HL-60 (cell line): Measurements from ENCODE around the gene THEM5.

Source experiments
- DNase-seq, 2 experiments: peaks; one replicate each; pipeline ENCODE4 v3.0.0-alpha.2; 2010 to 2020; ENCODE audit warnings: low read depth in 1 of 2, low spot score in 1 of 2
- H3K27ac ChIP-seq: fragments of 250-450 bp; sonication (Bioruptor Pico); replicated peaks from 2 replicates; pipeline ENCODE4 v1.5.1; 2020; ENCODE audit warnings: mild to moderate bottlenecking, moderate library complexity
- H3K27me3 ChIP-seq: fragments of 250-450 bp; sonication (Bioruptor Pico); 2 replicates; pipeline ENCODE4 v1.5.1; 2021; ENCODE audit warnings: mild to moderate bottlenecking, moderate library complexity; ENCODE audit not compliant: insufficient read depth, poor library complexity, severe bottlenecking
- H3K4me3 ChIP-seq: replicated peaks from 2 replicates; pipeline ENCODE4 v1.5.1; 2011; ENCODE audit warnings: mild to moderate bottlenecking, control low read depth, low read length; ENCODE audit not compliant: insufficient read depth
- GABPA ChIP-seq: IDR thresholded peaks from 2 replicates; pipeline ENCODE4 v1.6.1; 2012; ENCODE audit warnings: low read depth
- POLR2AphosphoS5 ChIP-seq: IDR thresholded peaks from 2 replicates; pipeline ENCODE4 v1.6.1; 2012; ENCODE audit warnings: low read depth
- SPI1 ChIP-seq: IDR thresholded peaks from 2 replicates; pipeline ENCODE4 v1.6.1; 2012; ENCODE audit warnings: low read depth, mild to moderate bottlenecking, borderline replicate concordance
- TF ChIP-seq, protein P1 (sequence below): IDR thresholded peaks from 2 replicates; pipeline ENCODE4 v1.6.1; 2012; ENCODE audit warnings: low read depth; ENCODE audit not compliant: insufficient replicate concordance
- TF ChIP-seq, protein P2 (sequence below): IDR thresholded peaks from one replicate; pipeline ENCODE4 v1.5.1; 2011; ENCODE audit warnings: low read length, control low read depth, inconsistent platforms; ENCODE audit not compliant: insufficient read depth

The THEM5 gene

DNA sequence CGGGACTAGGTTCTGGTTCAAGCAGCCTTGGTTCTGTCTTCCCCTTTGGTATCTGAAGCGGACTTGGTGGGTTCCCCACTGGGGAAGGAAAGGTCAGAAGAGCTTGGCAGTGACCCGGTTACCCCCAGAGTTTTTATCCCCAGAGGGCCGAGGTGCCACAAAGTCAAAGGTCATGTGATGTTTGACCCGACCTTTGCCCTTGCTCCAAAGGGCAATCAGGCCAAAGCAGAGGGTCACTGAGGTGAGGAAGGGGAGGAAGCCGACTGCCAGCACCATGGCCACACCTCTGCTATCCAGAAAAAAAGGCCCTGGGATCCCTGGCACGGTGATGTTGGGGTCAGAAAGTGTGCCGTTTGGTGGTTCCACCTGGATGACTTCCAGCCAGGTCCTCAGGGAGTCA lies 52.7 kb downstream of the THEM5 start:
- TF ChIP-seq GABPA (no peak), SPI1 (no peak), POLR2AphosphoS5 (no peak)
- TF ChIP-seq, protein P1, sequence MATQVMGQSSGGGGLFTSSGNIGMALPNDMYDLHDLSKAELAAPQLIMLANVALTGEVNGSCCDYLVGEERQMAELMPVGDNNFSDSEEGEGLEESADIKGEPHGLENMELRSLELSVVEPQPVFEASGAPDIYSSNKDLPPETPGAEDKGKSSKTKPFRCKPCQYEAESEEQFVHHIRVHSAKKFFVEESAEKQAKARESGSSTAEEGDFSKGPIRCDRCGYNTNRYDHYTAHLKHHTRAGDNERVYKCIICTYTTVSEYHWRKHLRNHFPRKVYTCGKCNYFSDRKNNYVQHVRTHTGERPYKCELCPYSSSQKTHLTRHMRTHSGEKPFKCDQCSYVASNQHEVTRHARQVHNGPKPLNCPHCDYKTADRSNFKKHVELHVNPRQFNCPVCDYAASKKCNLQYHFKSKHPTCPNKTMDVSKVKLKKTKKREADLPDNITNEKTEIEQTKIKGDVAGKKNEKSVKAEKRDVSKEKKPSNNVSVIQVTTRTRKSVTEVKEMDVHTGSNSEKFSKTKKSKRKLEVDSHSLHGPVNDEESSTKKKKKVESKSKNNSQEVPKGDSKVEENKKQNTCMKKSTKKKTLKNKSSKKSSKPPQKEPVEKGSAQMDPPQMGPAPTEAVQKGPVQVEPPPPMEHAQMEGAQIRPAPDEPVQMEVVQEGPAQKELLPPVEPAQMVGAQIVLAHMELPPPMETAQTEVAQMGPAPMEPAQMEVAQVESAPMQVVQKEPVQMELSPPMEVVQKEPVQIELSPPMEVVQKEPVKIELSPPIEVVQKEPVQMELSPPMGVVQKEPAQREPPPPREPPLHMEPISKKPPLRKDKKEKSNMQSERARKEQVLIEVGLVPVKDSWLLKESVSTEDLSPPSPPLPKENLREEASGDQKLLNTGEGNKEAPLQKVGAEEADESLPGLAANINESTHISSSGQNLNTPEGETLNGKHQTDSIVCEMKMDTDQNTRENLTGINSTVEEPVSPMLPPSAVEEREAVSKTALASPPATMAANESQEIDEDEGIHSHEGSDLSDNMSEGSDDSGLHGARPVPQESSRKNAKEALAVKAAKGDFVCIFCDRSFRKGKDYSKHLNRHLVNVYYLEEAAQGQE, result no peak
- TF ChIP-seq, protein P2, sequence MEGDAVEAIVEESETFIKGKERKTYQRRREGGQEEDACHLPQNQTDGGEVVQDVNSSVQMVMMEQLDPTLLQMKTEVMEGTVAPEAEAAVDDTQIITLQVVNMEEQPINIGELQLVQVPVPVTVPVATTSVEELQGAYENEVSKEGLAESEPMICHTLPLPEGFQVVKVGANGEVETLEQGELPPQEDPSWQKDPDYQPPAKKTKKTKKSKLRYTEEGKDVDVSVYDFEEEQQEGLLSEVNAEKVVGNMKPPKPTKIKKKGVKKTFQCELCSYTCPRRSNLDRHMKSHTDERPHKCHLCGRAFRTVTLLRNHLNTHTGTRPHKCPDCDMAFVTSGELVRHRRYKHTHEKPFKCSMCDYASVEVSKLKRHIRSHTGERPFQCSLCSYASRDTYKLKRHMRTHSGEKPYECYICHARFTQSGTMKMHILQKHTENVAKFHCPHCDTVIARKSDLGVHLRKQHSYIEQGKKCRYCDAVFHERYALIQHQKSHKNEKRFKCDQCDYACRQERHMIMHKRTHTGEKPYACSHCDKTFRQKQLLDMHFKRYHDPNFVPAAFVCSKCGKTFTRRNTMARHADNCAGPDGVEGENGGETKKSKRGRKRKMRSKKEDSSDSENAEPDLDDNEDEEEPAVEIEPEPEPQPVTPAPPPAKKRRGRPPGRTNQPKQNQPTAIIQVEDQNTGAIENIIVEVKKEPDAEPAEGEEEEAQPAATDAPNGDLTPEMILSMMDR, result no peak
- Histone ChIP-seq H3K27me3 (peaks cover 9% of the 10 kb centered on the region), H3K27ac (no peak overlapping the region), H3K4me3 (no peak overlapping the region)
- no peak for DNase-seq

GRCh38 chr1:151799179-151800022 lies 54.1 kb downstream of the THEM5 start:
- Histone ChIP-seq H3K27ac (no peak overlapping the region), H3K4me3 (no peak overlapping the region), H3K27me3 (peaks cover 9% of the 10 kb centered on the region)
- DNase-seq, result no peak
- TF ChIP-seq POLR2AphosphoS5 (no peak), SPI1 (no peak), GABPA (no peak)
- TF ChIP-seq, protein P1, result no peak
- TF ChIP-seq, protein P2, result no peak

DNA sequence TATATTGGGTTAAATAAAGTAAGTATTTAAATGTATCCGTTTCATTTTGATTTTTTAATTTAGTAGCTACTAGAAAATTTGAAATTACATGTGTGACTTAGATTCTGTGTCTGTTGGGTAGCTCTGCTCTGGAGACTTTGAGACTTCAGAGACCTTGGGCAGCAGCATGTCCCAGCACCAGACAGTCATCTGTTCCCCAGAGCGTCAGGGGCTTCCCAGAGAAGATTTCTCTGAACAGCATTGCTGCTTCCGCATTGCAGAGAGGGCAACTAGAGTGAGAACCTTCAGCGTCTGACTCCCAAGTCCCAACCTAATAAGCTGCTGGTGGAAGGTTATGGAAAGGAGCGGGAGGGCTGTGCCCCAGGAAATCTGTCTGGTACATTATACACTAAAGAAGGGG lies 54.9 kb downstream of the THEM5 start:
- TF ChIP-seq GABPA (no peak), POLR2AphosphoS5 (no peak), SPI1 (no peak)
- TF ChIP-seq, protein P1, result no peak
- TF ChIP-seq, protein P2, result no peak
- Histone ChIP-seq H3K27ac (no peak overlapping the region), H3K4me3 (no peak overlapping the region), H3K27me3 (peaks cover 9% of the 10 kb centered on the region)
- DNase-seq, result no peak
